GM23338 (cell line): Measurements from ENCODE around the gene MICB.

Experiments
- CREB1 ChIP-seq: fragments of 250-450 bp; sonication (Bioruptor Pico); IDR thresholded peaks from 2 replicates; pipeline ENCODE4 v1.5.0; 2020; ENCODE audit warnings: low read depth, mild to moderate bottlenecking, moderate library complexity
- CTCF ChIP-seq, 2 experiments: fragments of 200-600 bp in 1 of 2; sonication (generic) in 1 of 2; conservative IDR thresholded peaks; 2 replicates each; pipeline versions ENCODE4 v1.5.1 to v1.6.1; 2016 to 2017; ENCODE audit warnings: antibody characterized with exemption in 2 of 2, low read depth in 2 of 2, mild to moderate bottlenecking in 2 of 2, moderate library complexity in 1 of 2
- ETS1 ChIP-seq: IDR thresholded peaks from 2 replicates; pipeline ENCODE4 v1.6.1; 2016; ENCODE audit warnings: antibody characterized with exemption
- EZH2 ChIP-seq: fragments of 200-600 bp; sonication (generic); IDR thresholded peaks from one replicate; pipeline ENCODE4 v1.8.0; 2017; ENCODE audit warnings: antibody characterized with exemption, mild to moderate bottlenecking, low read depth; ENCODE audit not compliant: unreplicated experiment
- EZH2phosphoT487 ChIP-seq: fragments of 200-600 bp; sonication (generic); IDR thresholded peaks from one replicate; pipeline ENCODE4 v1.8.1; 2018; ENCODE audit warnings: antibody characterized with exemption; ENCODE audit not compliant: unreplicated experiment
- POLR2AphosphoS5 ChIP-seq: IDR thresholded peaks from 2 replicates; pipeline ENCODE4 v1.6.1; 2016; ENCODE audit warnings: antibody characterized with exemption, low read depth
- REST ChIP-seq: IDR thresholded peaks from one replicate; pipeline ENCODE4 v1.6.1; 2018; ENCODE audit warnings: antibody characterized with exemption; ENCODE audit not compliant: unreplicated experiment
- ZNF114 ChIP-seq: fragments of 250-450 bp; sonication (Bioruptor Pico); IDR thresholded peaks from 2 replicates; pipeline ENCODE4 v1.5.0; 2020; ENCODE audit warnings: mild to moderate bottlenecking, moderate library complexity
- ZNF331 ChIP-seq: fragments of 250-450 bp; sonication (Bioruptor Pico); IDR thresholded peaks from 2 replicates; pipeline ENCODE4 v1.5.0; 2020; ENCODE audit warnings: low read depth, mild to moderate bottlenecking, moderate library complexity
- TF ChIP-seq, protein P1 (sequence below): fragments of 250-450 bp; sonication (Bioruptor Pico); IDR thresholded peaks from 2 replicates; pipeline ENCODE4 v1.5.0; 2020; ENCODE audit warnings: mild to moderate bottlenecking, moderate library complexity

DNA sequence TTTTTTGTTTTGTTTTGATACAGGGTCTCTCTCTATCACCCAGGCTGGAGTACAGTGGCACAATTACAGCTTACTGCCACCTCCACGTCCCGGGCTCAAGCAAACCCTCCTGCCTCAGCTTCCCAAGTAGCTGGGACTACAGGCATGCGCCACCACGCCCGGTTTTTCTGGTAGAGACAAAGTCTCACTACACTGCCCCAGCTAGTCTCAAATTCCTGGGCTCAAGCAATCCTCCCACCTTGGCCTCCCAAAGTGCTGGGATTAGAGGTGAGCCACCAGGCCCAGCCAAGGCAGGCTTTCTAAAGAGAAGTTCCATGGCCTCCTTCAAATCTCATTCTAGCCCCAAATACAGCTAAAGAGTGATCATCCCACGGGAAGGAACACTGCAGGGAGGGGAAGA lies 36.1 kb downstream of the MICB start:
- TF ChIP-seq CTCF (conservative IDR thresholded peaks at IDR 0.05; ENCODE audit: low read depth in 2 of 2) (no peak), POLR2AphosphoS5 (0 out of 2 replicates have a peak, but pooled peaks have one; percentile 10), EZH2phosphoT487 (no peak), REST (no peak), ETS1 (no peak), EZH2 (no peak), ZNF331 (CRISPR knock-in tag) (no peak), CREB1 (CRISPR knock-in tag) (no peak), ZNF114 (CRISPR knock-in tag) (no peak)
- TF ChIP-seq, protein P1, sequence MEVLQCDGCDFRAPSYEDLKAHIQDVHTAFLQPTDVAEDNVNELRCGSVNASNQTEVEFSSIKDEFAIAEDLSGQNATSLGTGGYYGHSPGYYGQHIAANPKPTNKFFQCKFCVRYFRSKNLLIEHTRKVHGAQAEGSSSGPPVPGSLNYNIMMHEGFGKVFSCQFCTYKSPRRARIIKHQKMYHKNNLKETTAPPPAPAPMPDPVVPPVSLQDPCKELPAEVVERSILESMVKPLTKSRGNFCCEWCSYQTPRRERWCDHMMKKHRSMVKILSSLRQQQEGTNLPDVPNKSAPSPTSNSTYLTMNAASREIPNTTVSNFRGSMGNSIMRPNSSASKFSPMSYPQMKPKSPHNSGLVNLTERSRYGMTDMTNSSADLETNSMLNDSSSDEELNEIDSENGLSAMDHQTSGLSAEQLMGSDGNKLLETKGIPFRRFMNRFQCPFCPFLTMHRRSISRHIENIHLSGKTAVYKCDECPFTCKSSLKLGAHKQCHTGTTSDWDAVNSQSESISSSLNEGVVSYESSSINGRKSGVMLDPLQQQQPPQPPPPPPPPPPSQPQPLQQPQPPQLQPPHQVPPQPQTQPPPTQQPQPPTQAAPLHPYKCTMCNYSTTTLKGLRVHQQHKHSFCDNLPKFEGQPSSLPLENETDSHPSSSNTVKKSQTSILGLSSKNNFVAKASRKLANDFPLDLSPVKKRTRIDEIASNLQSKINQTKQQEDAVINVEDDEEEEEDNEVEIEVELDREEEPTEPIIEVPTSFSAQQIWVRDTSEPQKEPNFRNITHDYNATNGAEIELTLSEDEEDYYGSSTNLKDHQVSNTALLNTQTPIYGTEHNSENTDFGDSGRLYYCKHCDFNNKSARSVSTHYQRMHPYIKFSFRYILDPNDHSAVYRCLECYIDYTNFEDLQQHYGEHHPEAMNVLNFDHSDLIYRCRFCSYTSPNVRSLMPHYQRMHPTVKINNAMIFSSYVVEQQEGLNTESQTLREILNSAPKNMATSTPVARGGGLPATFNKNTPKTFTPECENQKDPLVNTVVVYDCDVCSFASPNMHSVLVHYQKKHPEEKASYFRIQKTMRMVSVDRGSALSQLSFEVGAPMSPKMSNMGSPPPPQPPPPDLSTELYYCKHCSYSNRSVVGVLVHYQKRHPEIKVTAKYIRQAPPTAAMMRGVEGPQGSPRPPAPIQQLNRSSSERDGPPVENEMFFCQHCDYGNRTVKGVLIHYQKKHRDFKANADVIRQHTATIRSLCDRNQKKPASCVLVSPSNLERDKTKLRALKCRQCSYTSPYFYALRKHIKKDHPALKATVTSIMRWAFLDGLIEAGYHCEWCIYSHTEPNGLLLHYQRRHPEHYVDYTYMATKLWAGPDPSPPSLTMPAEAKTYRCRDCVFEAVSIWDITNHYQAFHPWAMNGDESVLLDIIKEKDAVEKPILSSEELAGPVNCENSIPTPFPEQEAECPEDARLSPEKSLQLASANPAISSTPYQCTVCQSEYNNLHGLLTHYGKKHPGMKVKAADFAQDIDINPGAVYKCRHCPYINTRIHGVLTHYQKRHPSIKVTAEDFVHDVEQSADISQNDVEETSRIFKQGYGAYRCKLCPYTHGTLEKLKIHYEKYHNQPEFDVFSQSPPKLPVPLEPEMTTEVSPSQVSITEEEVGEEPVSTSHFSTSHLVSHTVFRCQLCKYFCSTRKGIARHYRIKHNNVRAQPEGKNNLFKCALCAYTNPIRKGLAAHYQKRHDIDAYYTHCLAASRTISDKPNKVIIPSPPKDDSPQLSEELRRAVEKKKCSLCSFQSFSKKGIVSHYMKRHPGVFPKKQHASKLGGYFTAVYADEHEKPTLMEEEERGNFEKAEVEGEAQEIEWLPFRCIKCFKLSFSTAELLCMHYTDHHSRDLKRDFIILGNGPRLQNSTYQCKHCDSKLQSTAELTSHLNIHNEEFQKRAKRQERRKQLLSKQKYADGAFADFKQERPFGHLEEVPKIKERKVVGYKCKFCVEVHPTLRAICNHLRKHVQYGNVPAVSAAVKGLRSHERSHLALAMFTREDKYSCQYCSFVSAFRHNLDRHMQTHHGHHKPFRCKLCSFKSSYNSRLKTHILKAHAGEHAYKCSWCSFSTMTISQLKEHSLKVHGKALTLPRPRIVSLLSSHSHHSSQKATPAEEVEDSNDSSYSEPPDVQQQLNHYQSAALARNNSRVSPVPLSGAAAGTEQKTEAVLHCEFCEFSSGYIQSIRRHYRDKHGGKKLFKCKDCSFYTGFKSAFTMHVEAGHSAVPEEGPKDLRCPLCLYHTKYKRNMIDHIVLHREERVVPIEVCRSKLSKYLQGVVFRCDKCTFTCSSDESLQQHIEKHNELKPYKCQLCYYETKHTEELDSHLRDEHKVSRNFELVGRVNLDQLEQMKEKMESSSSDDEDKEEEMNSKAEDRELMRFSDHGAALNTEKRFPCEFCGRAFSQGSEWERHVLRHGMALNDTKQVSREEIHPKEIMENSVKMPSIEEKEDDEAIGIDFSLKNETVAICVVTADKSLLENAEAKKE (CRISPR knock-in tag) = no peak
